ACC112 (cell line): ENCODE measurements around the gene MCTP1.

Experiments
- H2AFZ ChIP-seq: fragments of 200-600 bp; sonication (generic); one replicate; pipeline ENCODE4 v1.6.0; 2017; ENCODE audit warnings: antibody characterized with exemption, low read length; ENCODE audit not compliant: unreplicated experiment
- H3K27ac ChIP-seq: fragments of 200-600 bp; sonication (generic); 2 replicates; pipeline ENCODE4 v1.5.1; 2014; ENCODE audit warnings: low read depth, mild to moderate bottlenecking, antibody characterized with exemption, low read length, moderate library complexity
- H3K27me3 ChIP-seq: fragments of 200-600 bp; sonication (generic); 2 replicates; pipeline ENCODE4 v1.6.1; 2014; ENCODE audit warnings: mild to moderate bottlenecking, antibody characterized with exemption, low read length, moderate library complexity, mixed read lengths; ENCODE audit not compliant: insufficient read depth
- H3K36me3 ChIP-seq: fragments of 200-600 bp; sonication (generic); 2 replicates; pipeline ENCODE4 v1.6.1; 2016; ENCODE audit warnings: mild to moderate bottlenecking, antibody characterized with exemption, low read length, moderate library complexity, mixed read lengths; ENCODE audit not compliant: insufficient read depth
- H3K4me1 ChIP-seq: fragments of 200-600 bp; sonication (generic); one replicate; pipeline ENCODE4 v1.6.1; 2016; ENCODE audit warnings: low read length, mixed read lengths; ENCODE audit not compliant: insufficient read depth, unreplicated experiment, control insufficient read depth
- H3K4me3 ChIP-seq: fragments of 200-600 bp; sonication (generic); 2 replicates; pipeline ENCODE4 v1.5.1; 2014; ENCODE audit warnings: mild to moderate bottlenecking, low read depth, low read length
- H3K79me2 ChIP-seq: fragments of 200-600 bp; sonication (generic); one replicate; pipeline ENCODE4 v1.6.0; 2016; ENCODE audit warnings: low read length; ENCODE audit not compliant: control insufficient read depth, unreplicated experiment, insufficient read depth

Gene MCTP1

DNA sequence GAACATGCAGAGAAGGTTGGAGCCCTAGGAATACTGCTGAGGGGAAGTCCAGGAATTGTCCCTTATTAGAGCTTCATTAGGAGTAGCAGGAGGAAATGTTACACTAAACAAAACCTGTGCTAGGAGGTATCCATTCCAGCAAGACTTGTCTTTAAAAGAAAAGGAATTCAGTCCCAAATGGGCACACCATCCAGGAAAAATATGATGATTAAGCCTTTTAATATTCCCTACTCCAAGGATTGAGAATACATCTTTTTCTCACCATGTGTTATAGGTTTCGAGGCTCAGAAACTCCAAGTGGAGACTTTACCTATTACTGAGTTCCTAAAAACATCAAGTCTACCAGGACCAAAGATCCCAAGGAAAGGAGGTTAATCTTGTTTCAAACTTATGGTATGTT lies 179.3 kb downstream of the MCTP1 start:
- H3K27ac ChIP-seq, result no peak overlapping the region
- no peaks in the 10 kb centered on the region for H3K4me1 ChIP-seq
- no peaks in the 10 kb centered on the region for H3K79me2 ChIP-seq
- H3K36me3 ChIP-seq, result no peaks in the 10 kb centered on the region
- no peaks in the 10 kb centered on the region for H3K27me3 ChIP-seq
- no peak overlapping the region for H2AFZ ChIP-seq
- no peak overlapping the region for H3K4me3 ChIP-seq

DNA sequence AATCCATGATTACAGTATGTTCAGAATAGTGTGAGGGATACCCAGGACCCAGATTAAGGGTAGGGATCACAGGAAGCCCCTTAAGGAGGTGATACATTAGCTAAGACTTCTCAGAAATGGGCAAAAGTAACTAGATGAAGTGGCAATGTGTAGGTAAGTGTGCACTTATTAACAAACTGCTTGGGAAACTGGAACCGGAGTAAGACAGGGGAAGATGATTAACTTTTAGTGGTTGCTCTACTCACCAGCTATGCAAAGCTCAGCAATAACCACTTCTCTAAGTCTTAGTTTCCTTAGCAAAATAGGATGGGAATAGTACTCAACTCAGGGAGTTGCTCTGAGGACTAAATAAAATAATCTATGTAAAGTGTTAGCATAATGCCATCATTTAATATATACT lies 182.2 kb downstream of the MCTP1 start:
- no peaks in the 10 kb centered on the region for H3K27me3 ChIP-seq
- H2AFZ ChIP-seq, result no peak overlapping the region
- H3K36me3 ChIP-seq, result no peaks in the 10 kb centered on the region
- H3K4me1 ChIP-seq, result no peaks in the 10 kb centered on the region
- H3K79me2 ChIP-seq, result no peaks in the 10 kb centered on the region
- no peak overlapping the region for H3K4me3 ChIP-seq
- H3K27ac ChIP-seq, result no peak overlapping the region

DNA sequence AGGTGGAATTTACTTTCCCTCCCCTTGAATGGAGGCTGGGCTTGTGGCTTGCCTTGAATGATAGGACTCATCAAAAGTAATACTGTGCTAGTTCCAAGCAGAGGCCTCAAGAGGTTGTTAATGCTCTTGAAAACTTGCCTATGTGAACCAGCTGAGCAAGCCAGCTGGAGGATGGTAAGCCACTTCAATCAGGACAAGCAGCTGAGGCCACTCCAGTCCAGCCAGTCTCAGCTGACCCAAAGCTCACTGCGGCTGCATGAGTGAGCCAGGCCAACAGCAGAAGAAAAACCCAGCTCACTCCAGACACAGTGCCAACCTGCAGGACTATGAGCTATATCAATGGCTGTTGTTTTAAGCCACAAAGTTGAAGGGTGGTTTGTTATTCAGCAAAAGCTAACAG lies 182.8 kb downstream of the MCTP1 start:
- no peak overlapping the region for H3K4me3 ChIP-seq
- H3K4me1 ChIP-seq, result no peaks in the 10 kb centered on the region
- no peak overlapping the region for H3K27ac ChIP-seq
- H2AFZ ChIP-seq, result no peak overlapping the region
- H3K79me2 ChIP-seq, result no peaks in the 10 kb centered on the region
- H3K36me3 ChIP-seq, result no peaks in the 10 kb centered on the region
- H3K27me3 ChIP-seq, result 0 out of 2 replicates have a peak, but pooled peaks cover 3% of the 10 kb centered on the region

DNA sequence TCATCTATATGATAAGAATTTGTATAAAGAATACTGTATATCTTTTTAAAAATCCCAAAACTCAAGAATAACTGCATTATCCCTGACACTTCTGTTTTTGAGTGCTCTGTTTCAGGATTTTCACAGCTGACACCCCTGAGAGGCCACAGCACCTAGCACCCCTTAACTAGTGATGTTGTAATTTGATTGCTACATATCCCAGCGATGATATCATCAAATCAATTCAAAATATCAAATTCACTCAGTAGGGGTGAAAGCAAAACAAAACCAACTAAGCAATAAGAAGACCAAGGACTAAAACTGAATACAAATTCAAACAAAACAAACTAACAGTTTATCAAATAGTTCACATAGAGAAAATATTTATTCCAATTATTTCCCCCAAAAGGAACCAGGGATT lies 184.3 kb downstream of the MCTP1 start:
- no peak overlapping the region for H3K4me3 ChIP-seq
- no peaks in the 10 kb centered on the region for H3K79me2 ChIP-seq
- H3K36me3 ChIP-seq, result no peaks in the 10 kb centered on the region
- no peaks in the 10 kb centered on the region for H3K4me1 ChIP-seq
- 0 out of 2 replicates have a peak, but pooled peaks cover 3% of the 10 kb centered on the region for H3K27me3 ChIP-seq
- no peak overlapping the region for H2AFZ ChIP-seq
- no peak overlapping the region for H3K27ac ChIP-seq

DNA sequence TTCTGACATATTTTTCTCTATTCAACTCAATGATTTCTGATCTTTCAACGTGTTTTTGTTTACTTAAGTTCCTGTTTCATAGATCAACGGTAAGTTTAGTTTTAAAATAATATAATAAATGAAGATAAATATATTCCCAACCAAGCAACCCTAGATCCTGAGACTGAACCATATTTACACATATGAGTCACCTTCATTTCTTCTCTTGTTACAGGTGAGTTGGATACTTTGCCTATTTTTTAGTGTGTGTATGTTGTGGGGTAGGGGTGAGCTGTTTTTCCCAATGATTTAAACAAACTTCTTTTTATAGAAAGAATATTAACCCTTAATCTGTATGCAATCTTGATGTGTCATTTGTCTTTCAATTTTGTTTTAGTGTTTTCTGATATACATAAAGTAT lies 186.9 kb downstream of the MCTP1 start:
- Histone ChIP-seq H3K4me1 (no peaks in the 10 kb centered on the region), H3K79me2 (no peaks in the 10 kb centered on the region), H3K36me3 (no peaks in the 10 kb centered on the region), H3K4me3 (no peak overlapping the region), H3K27me3 (0 out of 2 replicates have a peak, but pooled peaks cover 3% of the 10 kb centered on the region), H3K27ac (no peak overlapping the region), H2AFZ (no peak overlapping the region)

DNA sequence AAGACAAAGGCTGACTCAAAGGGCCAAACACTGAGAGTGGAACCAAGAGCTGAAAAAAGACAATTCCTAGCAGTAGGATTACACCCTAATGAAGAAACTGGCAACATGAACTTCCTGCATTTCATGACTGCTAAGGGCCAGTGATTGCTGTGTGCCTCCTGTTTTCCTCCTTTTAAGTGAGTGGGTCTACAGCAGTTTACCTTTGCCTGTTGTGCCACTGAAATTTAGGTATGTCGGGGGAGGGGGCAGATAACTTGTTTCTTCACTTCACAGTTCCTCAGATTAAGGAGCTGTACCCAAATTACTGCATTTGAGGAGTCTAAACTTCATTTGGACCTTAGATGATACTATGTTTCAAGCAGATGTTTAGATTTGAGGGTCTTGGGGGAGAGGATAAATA lies 191.7 kb downstream of the MCTP1 start:
- no peaks in the 10 kb centered on the region for H3K36me3 ChIP-seq
- H3K4me1 ChIP-seq, result no peaks in the 10 kb centered on the region
- H3K27ac ChIP-seq, result no peak overlapping the region
- H3K27me3 ChIP-seq, result 0 out of 2 replicates have a peak, but pooled peaks cover 3% of the 10 kb centered on the region
- H2AFZ ChIP-seq, result no peak overlapping the region
- H3K4me3 ChIP-seq, result no peak overlapping the region
- no peaks in the 10 kb centered on the region for H3K79me2 ChIP-seq

DNA sequence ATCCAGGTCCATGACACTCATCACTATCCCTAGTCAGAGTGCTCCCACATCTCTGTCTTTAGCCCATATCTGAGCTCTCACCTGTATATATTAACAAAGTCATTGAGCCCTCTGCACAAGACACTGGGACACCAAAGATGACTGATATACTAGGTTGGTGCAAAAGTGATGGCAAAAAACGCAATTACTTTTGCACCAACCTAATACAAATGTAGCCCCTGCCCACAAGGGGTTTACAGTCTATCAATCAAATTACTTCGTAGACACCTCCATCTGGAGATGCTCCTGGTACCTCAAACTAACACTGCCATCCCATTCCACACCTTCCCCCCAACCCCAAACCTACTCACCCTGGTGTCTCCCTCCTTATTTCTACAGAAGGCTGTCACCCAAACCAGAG lies 194.1 kb downstream of the MCTP1 start:
- no peaks in the 10 kb centered on the region for H3K36me3 ChIP-seq
- no peak overlapping the region for H2AFZ ChIP-seq
- no peak overlapping the region for H3K27ac ChIP-seq
- no peak overlapping the region for H3K4me3 ChIP-seq
- no peaks in the 10 kb centered on the region for H3K27me3 ChIP-seq
- no peaks in the 10 kb centered on the region for H3K4me1 ChIP-seq
- no peaks in the 10 kb centered on the region for H3K79me2 ChIP-seq

DNA sequence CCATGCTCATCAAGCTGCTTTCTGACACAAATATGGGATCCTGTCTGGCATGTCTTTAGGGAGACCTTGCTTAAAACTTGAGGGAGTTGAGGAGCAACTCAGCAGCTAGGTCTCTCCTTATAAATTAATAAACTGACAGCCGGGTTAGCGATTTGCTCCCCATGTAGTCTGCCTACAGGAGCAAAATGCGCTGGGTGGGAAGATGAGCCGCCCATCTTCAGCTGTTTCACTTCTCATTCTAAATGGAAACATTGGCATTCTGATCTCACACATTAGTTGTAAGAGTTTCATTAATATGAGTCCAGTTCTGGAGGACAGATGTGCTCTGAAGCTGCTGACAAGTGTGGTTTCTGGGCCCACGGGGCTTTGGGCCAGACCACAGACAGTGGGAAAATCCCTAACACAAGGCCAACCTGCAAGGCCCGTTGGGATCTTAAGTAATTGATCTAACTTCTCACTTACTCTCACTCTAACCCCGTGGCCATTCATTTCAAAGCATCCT lies 197.0 kb downstream of the MCTP1 start:
- Histone ChIP-seq H3K79me2 (no peaks in the 10 kb centered on the region), H3K27me3 (no peaks in the 10 kb centered on the region)

DNA sequence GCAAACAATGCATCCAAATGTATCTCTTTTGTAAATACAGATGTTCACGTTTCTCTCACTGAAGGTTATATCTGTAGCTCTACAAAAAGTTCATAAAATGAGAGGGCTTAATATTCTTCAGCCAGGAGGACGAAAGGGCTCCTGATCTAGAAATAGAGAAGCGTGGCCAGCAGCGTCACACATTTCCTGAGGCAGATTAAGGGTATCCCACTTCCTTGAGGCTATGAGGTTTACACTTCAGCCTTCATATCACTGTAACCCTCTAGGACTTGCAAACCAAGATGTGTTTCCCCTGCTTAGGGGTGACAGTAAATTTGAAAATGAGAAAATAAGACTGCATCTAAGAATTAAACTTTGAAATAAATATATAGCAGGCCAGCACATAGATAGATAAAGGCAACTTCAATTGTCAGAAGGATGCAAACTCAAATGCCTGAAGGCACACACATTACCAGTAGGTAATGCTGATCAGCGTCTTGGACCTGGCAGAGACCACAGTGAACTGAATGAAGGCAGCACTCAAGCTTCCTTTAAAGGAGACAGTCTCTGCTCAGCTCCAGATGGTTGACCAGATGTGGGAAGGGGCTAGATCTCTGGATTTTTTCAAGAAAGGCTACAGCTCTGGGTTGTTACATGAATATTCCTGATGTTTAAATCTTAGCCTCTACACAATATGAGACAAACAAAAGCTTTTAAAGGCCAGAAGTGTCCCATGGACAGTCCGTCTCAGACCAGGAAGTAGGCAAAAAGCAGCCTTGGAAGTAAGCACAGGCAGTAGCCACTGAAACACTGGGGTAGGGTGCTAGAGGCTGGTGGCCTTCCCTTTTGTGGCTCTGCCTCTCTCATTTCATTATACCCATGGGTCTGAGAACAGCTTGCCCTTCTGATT lies 197.7 kb downstream of the MCTP1 start:
- Histone ChIP-seq H3K79me2 (no peaks in the 10 kb centered on the region), H3K36me3 (no peaks in the 10 kb centered on the region), H2AFZ (no peak overlapping the region), H3K4me1 (peaks cover 12% of the 10 kb centered on the region), H3K4me3 (no peak overlapping the region), H3K27ac (no peak overlapping the region), H3K27me3 (no peaks in the 10 kb centered on the region)

More for the DNA sequence above, 197.0 kb downstream of the MCTP1 start:
- H3K27ac ChIP-seq, result no peak overlapping the region
- no peak overlapping the region for H3K4me3 ChIP-seq
- peaks cover 12% of the 10 kb centered on the region for H3K4me1 ChIP-seq
- H2AFZ ChIP-seq, result no peak overlapping the region
- H3K36me3 ChIP-seq, result no peaks in the 10 kb centered on the region

DNA sequence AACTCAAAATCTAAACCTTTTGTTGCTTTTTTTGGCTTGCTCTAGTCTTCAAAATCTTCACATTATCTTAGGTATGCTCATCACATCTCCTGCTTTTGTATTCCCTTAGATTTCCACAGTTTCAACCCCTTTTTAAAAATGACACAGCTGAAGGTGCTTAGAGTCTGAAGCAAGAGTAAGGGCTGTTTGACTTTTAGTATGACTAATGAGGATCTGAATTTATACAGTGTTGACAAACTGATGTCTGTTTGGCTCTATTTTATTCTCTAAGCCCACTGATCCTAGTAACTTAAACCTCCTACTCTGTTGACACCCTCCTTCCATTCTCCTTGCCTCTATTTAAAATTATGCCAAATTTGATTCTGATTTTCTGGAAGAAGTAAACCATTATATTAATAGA lies 200.1 kb downstream of the MCTP1 start:
- H3K27me3 ChIP-seq, result no peaks in the 10 kb centered on the region
- H2AFZ ChIP-seq, result no peak overlapping the region
- no peak overlapping the region for H3K4me3 ChIP-seq
- H3K79me2 ChIP-seq, result peaks cover 10% of the 10 kb centered on the region
- no peaks in the 10 kb centered on the region for H3K36me3 ChIP-seq
- peaks cover 12% of the 10 kb centered on the region for H3K4me1 ChIP-seq
- no peak overlapping the region for H3K27ac ChIP-seq

DNA sequence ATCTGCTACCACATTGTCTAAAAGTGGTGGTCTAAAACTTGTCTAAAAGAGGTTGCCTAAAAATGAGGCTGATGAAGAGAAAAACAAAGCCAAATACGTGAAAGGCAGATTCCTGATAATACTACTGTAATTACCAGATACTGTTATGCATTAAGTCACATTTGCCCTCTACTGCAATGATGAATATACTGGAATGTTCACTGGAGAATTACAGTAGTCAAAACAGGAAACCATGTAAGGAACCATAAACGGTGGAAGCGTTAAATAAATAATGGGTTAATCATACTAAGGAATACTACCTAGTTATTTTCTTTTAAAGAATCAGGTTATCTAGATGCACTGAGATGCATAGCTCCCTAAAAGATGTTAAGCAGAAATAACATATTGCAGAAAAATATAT lies 201.3 kb downstream of the MCTP1 start:
- Histone ChIP-seq H2AFZ (no peak overlapping the region), H3K4me3 (no peak overlapping the region), H3K36me3 (no peaks in the 10 kb centered on the region), H3K79me2 (peaks cover 19% of the 10 kb centered on the region), H3K27me3 (no peaks in the 10 kb centered on the region), H3K4me1 (peaks cover 19% of the 10 kb centered on the region), H3K27ac (no peak overlapping the region)
